GM18505 (cell line): ENCODE results near the gene MAP7D1.
"Not testable (repeated sequence)": the region's sequence is repeated elsewhere in the genome, so short reads cannot be mapped to it uniquely, and the experiment has no call there.

Experiments
- ATAC-seq: cut with Tn5 transposase; IDR thresholded peaks from one replicate; pipeline ENCODE4 v1.9.1; 2021; ENCODE audit not compliant: unreplicated experiment
- POLR2A ChIP-seq: IDR thresholded peaks from 4 replicates; pipeline ENCODE4 v1.6.1; 2011; ENCODE audit warnings: borderline replicate concordance; ENCODE audit not compliant: insufficient read depth, insufficient read length; ENCODE audit errors: extremely low read depth

MAP7D1 gene

DNA sequence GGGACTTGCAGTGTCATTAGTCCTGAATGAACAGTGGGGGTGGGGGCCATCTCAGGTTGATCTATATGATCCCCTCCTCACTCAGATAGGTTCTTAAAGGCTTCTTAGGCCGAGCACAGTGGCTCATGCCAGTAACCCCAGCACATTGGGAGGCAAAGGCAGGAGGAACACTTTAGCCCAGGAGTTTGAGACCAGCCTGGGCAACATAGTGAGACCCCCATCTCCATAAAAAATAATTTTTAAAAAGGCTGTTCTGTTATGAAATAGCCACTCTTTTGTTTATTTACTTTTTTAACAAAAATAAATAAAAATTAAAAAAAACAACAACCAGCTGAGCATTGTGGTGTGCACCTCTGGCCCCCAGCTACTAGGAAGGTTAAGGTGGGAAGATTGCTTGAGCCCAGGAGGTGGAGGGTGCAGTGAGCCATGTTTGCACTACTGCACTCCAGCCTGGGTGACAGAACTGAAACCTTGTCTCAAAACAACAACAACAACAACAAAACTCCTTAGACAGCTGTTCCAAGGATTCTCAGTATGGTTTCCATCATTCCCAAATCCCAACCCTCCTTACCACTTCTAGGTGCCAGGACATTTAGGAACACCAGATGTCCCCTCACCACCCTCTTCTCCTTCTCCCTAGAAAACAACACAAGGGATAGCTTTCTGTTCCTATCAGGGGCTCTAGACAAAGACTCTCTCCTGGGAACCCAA, 4.7 kb upstream of the MAP7D1 start:
- TF ChIP-seq POLR2A, result no peak
- no peak for ATAC-seq

- TF ChIP-seq POLR2A, result peak; percentile 54
- ATAC-seq, result no peak
Observed at GRCh38 chr1:36151845-36152203, 4.1 kb upstream of the MAP7D1 start.

DNA sequence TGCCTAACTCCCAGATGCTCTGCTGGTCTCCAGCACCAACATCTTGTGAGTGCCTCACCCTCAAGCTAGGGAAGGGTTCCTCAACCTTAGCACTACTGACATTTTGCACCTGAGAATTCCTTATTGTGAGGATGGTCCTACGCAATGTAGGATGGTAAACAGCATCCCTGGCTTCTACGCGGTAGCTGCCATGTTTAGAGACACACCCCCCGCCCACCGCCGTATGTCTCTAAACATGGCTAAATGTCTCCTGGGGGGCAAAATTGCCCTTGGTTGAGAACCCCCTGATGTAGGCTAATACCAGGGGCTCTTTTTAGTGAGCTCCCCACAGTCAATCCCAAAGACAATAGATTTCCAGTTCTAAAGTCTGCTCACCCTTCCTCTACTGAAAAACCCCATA, 2.5 kb upstream of the MAP7D1 start:
- TF ChIP-seq POLR2A, result no peak
- no peak for ATAC-seq

DNA sequence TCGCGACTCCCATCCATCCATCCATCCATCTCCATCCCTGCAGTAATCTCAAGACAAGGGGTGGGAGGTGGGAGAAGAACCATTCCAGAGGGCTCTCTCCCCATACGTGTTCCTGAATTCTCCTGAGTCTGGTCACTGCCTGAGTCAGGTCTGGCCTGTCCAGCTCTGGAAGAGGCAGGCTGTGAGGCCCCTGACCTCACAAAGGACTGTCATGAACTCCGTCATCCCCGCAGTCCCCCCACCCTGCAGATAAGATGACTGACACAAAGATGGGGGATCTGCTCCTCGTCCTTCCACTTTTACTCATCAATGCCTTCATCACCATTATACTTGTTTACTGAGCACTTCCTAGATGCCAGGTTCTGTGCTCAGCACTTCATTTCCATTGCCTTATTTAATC, 1.6 kb upstream of the MAP7D1 start:
- no peak for TF ChIP-seq POLR2A
- ATAC-seq, result no peak

- ATAC-seq, result no peak
- TF ChIP-seq POLR2A, result no peak
Observed at GRCh38 chr1:36154765-36155407, 1.1 kb upstream of the MAP7D1 start.

- TF ChIP-seq POLR2A, result no peak
- ATAC-seq, result peak; percentile 12
Observed at GRCh38 chr1:36156329-36157114, 562 bp downstream of the MAP7D1 start.

DNA sequence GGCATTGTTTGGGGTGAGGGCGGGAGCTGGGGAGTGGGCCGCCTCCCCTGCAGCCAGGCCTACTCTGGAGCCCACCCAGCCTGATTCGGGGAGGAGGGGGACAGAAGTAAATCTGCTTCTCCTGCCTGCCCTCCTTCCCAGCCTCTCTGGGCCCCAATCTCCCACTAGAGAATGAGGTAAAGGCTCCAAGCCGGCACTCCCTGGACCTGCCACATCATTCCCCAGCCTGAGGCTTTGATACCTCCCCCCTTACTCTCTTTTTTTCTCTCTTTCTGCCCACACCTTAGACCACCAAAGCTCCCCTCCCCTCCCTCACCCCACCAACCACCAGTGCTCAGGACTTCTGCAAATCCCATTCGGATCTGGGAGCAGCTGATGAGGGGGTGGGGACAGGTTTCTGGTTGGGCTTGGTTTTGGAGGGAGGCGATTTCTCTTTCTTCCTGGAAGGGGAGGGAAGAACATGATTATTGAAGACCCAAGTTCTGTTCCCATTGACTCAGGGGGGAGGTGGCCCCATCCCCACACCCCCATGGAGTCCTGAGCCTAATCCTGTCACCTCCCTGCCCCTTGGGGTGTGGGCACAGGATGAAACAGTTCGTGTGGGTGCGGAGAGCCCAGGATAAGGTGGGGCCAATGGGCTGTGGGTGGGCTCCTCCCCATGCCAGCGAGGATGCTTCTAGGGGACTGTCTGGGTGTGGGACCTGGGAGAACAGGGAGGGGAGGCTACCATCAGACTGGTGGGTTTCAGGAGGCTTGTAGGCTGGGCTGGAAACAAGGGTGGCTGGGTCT, 1.3 kb downstream of the MAP7D1 start:
- no peak for ATAC-seq
- TF ChIP-seq POLR2A, result no peak

GRCh38 chr1:36157973-36158826, 2.2 kb downstream of the MAP7D1 start:
- TF ChIP-seq POLR2A, result no peak
- no peak for ATAC-seq

DNA sequence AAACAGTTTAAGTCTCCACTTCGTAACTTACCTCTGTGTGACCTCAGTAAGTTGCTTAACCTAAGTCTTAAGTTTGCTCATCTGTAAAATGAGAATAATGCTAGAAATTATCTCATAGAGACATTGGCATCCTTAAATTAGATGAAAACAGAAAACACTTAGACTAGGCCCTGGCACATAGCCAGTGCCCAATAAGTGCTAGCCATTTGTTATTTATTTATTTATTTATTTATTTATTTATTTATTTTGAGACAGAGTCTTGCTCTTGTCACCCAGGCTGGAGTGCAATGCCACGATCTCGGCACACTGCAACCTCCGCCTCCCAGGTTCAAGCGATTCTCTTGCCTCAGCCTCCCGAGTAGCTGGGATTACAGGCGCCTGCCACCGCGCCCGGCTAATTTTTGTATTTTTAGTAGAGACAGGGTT, 2.9 kb downstream of the MAP7D1 start:
- ATAC-seq, result not testable (repeated sequence)

DNA sequence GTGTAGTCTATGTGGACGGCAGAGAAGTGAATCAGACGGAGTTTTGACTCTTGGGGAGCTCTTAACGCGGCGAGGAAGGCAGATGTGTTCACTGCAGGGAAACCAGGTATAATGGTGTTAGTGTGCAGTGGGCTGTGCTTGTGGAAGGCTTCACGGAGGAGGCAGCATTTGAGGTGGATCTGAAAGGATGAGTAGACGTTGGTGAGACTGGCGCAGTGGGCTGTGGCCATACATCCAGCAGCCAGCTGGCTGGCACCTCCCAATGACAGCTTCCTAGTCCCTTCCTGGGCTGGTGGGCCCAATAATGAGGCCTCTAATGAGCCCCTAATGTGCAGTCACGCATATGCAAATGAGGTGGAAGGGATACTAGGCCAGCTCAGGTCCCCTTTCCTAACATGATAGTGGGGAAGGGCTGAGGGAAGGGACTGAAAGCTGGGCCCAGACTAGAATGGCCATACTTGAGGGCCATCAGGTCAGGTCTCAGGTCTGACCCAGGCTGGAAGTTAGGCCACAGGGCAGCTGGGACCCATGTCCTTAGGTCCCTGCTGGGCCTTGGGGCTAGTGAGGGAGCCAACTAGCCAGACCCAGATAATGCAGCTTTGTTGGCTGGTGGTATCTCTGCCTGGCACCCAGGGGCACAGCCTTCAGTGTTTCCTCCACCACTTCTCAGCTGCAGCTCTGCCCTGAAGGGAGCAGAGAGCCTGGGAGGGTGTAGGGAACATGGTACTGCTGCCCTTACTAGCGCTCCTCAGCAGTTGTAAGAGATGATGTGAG, 3.8 kb downstream of the MAP7D1 start:
- ATAC-seq, result no peak
- no peak for TF ChIP-seq POLR2A

DNA sequence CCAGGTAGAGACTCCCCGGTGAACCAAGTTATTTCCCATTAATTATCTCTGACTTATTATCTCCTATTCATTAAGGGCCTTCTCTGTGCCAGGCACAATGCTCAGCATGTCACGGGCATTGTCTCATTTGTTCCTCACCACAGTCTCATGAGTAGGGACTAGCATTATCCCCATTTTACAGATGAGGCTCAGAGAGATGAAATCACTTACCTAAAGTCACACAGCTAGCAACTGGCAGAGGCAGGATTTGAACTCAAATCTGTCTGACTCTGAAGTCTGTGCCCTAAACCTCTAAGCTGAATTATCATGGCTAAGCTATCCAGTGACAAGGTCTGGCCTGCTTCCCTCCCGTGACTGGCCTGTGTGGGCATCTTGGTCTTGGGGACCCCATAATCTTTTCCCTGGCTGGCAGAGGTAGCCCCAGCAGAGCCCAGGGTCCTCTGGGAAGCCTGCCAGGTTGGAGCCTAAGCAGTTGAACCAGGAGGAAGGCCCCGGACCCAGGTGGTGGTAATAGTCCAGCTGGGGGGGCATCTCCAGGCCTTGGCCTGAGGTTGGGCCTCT, 4.5 kb downstream of the MAP7D1 start:
- TF ChIP-seq POLR2A, result no peak
- ATAC-seq, result no peak
